BJ (cell line): Measurements from ENCODE around the gene IRAK3. TPM values are rescaled to one million over a fixed set of nuclear protein-coding genes. Genes with fewer than 3 reads are reported as not detected.

Experiments used
- CTCF ChIA-PET: fragments of 350-600 bp; formaldehyde crosslinking; extraction: SDS; loops from one replicate; lab custom pipeline; 2021; ENCODE audit warnings: antibody characterized with exemption, inconsistent platforms; lab: Yijun Ruan, JAX
- POLR2A ChIA-PET: fragments of 300-600 bp; sonication (Branson Sonifier 250); formaldehyde crosslinking; extraction: SDS; loops from one replicate; lab custom pipeline; 2021; ENCODE audit warnings: antibody characterized with exemption; lab: Charles Lee
- DNase-seq: peaks from one replicate; pipeline ENCODE4 v3.0.0-alpha.2; 2011; ENCODE audit warnings: low read depth
- H3K27me3 ChIP-seq: 2 replicates; pipeline ENCODE4 v1.6.0; 2011; ENCODE audit warnings: low read length; ENCODE audit not compliant: control insufficient read depth, insufficient read depth
- H3K36me3 ChIP-seq: 2 replicates; pipeline ENCODE4 v1.5.1; 2011; ENCODE audit warnings: low read length; ENCODE audit not compliant: control insufficient read depth, insufficient read depth
- H3K4me3 ChIP-seq: 2 replicates; pipeline ENCODE4 v1.5.1; 2011; ENCODE audit warnings: low read depth, mild to moderate bottlenecking, control low read depth, low read length
- CTCF ChIP-seq: IDR thresholded peaks from 2 replicates; pipeline ENCODE4 v1.5.1; 2011; ENCODE audit warnings: low read depth, mild to moderate bottlenecking, control low read depth, inconsistent platforms, low read length, moderate library complexity; ENCODE audit not compliant: insufficient read depth
- polyA plus RNA-seq: library from polyadenylated mRNA; depleted of rRNA; stranded (reverse); fragments of >200 nt; gene quantifications from 2 replicates; pipeline ENCODE4 v1.2.3, GENCODE V29; 2011

Gene IRAK3
- polyA plus RNA-seq, 1 experiment = 3.1 TPM

- POLR2A ChIA-PET = no interaction called here
- H3K4me3 ChIP-seq = no peak overlapping the region
These were observed 1.7 kb downstream of the IRAK3 start for GRCh38 chr12:66190519-66191370.

GRCh38 chr12:66191547-66192126, 2.6 kb downstream of the IRAK3 start:
- no peak for TF ChIP-seq CTCF
- CTCF ChIA-PET = interaction anchor here (1.2 to 2.9 kb wide), 2 partner anchors 23 to 78 kb away, joined by 3 to 9 read pairs; no protein-coding TSS in a partner anchor
- DNase-seq = no peak
- POLR2A ChIA-PET = no interaction called here
- no peak overlapping the region for H3K4me3 ChIP-seq
- H3K36me3 ChIP-seq = no peaks in the 10 kb centered on the region
- no peaks in the 10 kb centered on the region for H3K27me3 ChIP-seq

More at GRCh38 chr12:66190519-66191370, 1.7 kb downstream of the IRAK3 start:
- no peaks in the 10 kb centered on the region for H3K27me3 ChIP-seq
- TF ChIP-seq CTCF = no peak
- CTCF ChIA-PET = interaction anchor here (0.7 to 2.9 kb wide), 4 partner anchors 7 to 500 kb away, joined by 3 to 9 read pairs (median 3); no protein-coding TSS in a partner anchor
- H3K36me3 ChIP-seq = no peaks in the 10 kb centered on the region
- DNase-seq = no peak

GRCh38 chr12:66194122-66194521, 5.1 kb downstream of the IRAK3 start:
- POLR2A ChIA-PET = no interaction called here
- Histone ChIP-seq H3K4me3 (no peak overlapping the region), H3K36me3 (no peaks in the 10 kb centered on the region), H3K27me3 (no peaks in the 10 kb centered on the region)
- no peak for DNase-seq
- CTCF ChIA-PET = no interaction called here
- no peak for TF ChIP-seq CTCF

- Histone ChIP-seq H3K27me3 (no peaks in the 10 kb centered on the region), H3K36me3 (no peaks in the 10 kb centered on the region), H3K4me3 (no peak overlapping the region)
- TF ChIP-seq CTCF = no peak
- ChIA-PET CTCF (no interaction called here), POLR2A (no interaction called here)
- no peak for DNase-seq
These were observed 6.2 kb downstream of the IRAK3 start for GRCh38 chr12:66195242-66195641.

GRCh38 chr12:66196806-66197205, 7.8 kb downstream of the IRAK3 start:
- H3K27me3 ChIP-seq = no peaks in the 10 kb centered on the region
- ChIA-PET CTCF (interaction anchor here (0.9 to 1.9 kb wide), 2 partner anchors 10 to 39 kb away, joined by 3 to 4 read pairs; no protein-coding TSS in a partner anchor), POLR2A (interaction anchor here (0.6 to 0.7 kb wide), 3 partner anchors 8 to 1302 kb away, joined by 3 to 8 read pairs (median 3); partner anchors contain the start of gene IRAK3)
- DNase-seq = no peak
- no peak for TF ChIP-seq CTCF
- H3K4me3 ChIP-seq = no peak overlapping the region
- H3K36me3 ChIP-seq = no peaks in the 10 kb centered on the region
